Measurements from ENCODE around the gene PRPF6.

- TF ChIP-seq FOS (IDR thresholded peaks at IDR 0.05; ENCODE audit: borderline replicate concordance, insufficient read depth, low read length) (no peak), CTCF (IDR thresholded peaks at IDR 0.05; ENCODE audit: extremely low read depth in 1 of 2, insufficient read depth in 1 of 2, low read depth in 1 of 2, low read length in 2 of 2) (no peak), MAX (IDR thresholded peaks at IDR 0.05; ENCODE audit: insufficient read depth, insufficient read length) (no peak), POLR2AphosphoS5 (IDR thresholded peaks at IDR 0.05; ENCODE audit: insufficient read depth, low read depth, low read length) (no peak)
Measured at GRCh38 chr20:64009811-64010387, 29.0 kb downstream of the PRPF6 start.
